Mammary epithelial cell (primary cell): ENCODE measurements around the gene ZNF362.

Source experiments
- CTCF ChIP-seq, 2 donors: IDR thresholded peaks in 1 of 2; conservative IDR thresholded peaks in 1 of 2; 2 replicates each; pipeline ENCODE4 v1.5.1; 2011 to 2012; ENCODE audit warnings: inconsistent platforms in 2 of 2, low read length in 2 of 2, mild to moderate bottlenecking in 2 of 2, control low read depth in 1 of 2, low read depth in 1 of 2; ENCODE audit not compliant: insufficient read depth in 1 of 2; ENCODE audit errors: extremely low read depth in 1 of 2
- EZH2 ChIP-seq: IDR thresholded peaks from 2 replicates; pipeline ENCODE4 v1.6.1; 2012; ENCODE audit warnings: low read length, inconsistent platforms, borderline replicate concordance

DNA sequence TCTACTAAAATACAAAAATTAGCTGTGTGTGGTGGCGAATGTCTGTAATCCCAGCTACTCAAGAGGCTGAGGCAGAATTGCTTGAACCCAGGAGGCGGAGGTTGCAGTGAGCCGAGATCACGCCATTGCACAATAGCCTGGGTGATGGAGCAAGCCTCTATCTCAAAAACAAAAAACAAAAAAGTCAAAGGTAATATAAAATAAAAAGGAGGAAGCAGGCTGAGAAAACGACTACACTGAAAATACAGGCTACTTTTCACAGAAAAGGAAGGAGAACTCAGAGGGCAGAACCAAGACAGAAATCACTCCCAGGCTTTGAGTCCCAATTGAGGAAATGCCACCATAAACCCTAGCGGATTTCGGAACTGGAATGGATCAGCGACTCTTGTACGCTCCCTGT lies 70.5 kb downstream of the ZNF362 start:
- TF ChIP-seq CTCF (conservative IDR thresholded peaks at IDR 0.05 in 1 of 2, IDR thresholded peaks at IDR 0.05 in 1 of 2; ENCODE audit: extremely low read depth in 1 of 2, insufficient read depth in 1 of 2, low read depth in 1 of 2, low read length in 2 of 2) (no peak), EZH2 (no peak)
